Nucleus accumbens (tissue), 56 donors: ENCODE data around the gene SALL1.
A peak's percentile ranks its signal among the peaks of the same experiment; 100 is the strongest.

Source experiments
- DNase-seq, 56 donors: peaks; one replicate each; lab custom pipeline; 2025; lab: John Stamatoyannopoulos, UW

SALL1 gene

DNA sequence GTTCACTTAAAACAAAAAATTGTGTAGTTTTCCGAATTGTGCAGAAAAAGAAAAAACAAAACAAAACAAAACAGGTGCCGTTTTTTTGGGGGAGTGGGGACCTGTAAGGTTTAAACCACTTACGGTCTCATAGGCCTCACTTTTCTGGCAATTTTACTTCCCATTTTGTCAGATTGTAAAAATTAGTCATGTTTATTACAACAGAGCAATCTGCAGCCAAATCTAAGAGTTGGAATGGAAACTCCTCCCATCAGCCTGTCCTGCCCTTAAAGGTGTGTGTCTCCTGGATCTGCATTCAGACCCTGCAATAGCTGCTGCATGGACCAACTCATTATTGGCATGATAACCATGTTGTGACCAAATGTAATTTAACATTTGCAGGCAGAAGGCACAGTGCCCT is 8.2 kb upstream of the SALL1 start:
- no peak for DNase-seq

- no peak for DNase-seq
These were observed 6.6 kb upstream of the SALL1 start for GRCh38 chr16:51157698-51158097.

- no peak for DNase-seq
These were observed 5.7 kb upstream of the SALL1 start for GRCh38 chr16:51156807-51157200.

DNA sequence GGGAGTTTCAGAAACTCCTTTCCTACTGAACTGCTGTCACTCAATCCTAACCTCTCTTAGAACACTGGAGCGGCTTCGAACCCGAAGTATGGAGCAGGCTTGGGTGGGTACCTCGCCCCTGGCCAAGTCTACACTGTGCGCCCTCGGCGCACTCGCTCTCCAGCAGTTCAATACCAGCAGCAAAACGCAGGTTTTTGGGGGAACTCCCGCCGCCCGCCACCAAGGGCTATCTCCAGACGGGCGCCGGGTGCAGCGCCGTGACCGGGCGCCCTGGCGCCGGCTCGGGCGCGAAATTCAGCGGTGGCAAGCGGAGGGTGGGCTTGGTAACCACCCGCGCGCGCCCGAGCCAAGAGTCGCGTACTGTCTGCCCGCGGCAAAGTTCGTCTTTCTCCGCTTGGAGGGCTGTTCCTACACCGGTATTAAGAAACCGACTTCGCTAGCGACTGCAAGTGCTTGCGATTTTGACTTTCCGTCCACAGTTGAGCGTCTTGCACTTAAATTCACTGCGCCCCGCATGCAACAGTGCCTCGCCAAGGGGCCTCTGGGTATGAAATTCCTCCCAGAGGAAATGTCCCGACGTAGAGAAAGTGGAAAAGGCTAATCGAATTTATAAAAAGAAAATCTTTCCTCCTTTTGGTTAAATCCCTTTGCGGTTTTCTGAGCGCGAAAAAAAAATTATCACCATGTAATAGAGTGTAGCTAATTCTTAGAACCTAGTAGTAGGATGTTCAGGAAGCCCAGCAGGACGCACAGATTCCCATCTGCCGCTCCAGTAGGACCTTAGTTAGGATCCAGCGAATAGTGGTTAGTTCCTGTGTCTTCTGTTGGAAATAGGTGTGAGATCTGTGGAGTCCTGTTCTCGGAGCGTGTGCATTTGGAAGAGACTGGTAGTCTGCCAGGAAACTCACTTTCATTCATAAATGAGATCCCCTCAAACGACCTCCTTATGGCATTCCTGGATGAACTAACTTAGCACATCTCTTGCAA is 5.0 kb upstream of the SALL1 start:
- peak in 8 of 56 donors; percentile 20 to 62 (median 28) for DNase-seq

- peak in 13 of 56 donors; percentile 17 to 53 (median 33) for DNase-seq
These were observed 4.1 kb upstream of the SALL1 start for GRCh38 chr16:51155199-51155607.

- peak in 30 of 56 donors; percentile 20 to 60 (median 40) for DNase-seq
These were observed 3.5 kb upstream of the SALL1 start for GRCh38 chr16:51154271-51155171.

GRCh38 chr16:51153577-51154031 is 2.5 kb upstream of the SALL1 start:
- peak in 20 of 56 donors; percentile 13 to 66 (median 30) for DNase-seq

GRCh38 chr16:51152691-51153576 is 1.9 kb upstream of the SALL1 start:
- peak in 17 of 56 donors; percentile 32 to 82 (median 63) for DNase-seq

DNA sequence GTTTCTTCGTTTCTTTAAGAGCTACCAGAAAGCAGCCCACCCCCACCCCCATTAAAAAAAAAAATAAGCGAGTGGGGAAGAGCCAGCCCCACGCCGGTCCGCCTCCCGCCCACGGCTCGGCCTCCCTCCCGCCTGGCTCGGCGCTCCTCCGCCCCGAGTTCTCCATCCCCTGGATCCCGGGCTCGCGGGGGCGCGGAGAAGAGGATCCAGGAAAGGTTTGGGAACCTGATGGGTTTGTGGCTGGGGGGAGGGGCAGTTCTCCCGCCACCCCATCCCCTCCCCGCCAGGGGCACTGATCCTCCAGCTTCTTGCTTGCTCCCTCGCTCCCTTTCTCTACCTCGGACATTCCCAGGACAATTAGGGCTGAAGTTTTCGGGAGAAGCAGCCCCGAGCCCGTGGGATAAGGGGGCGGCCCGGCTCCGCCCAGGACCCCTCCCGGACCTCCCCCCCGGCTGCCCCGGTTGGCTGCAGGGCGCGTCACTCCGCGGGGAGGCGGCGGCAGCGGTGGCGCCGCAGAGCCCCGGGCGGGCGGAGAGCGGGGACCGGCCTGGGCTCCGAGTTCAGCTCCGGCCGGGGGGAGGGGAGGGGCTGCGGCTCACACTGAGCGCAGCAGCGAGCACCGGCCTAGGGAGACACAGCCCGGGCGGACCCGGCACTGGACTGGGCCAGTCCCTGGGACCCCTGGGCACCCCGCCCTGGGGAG is 1.0 kb upstream of the SALL1 start:
- DNase-seq: peak in 55 of 56 donors; percentile 43 to 95 (median 88)

DNA sequence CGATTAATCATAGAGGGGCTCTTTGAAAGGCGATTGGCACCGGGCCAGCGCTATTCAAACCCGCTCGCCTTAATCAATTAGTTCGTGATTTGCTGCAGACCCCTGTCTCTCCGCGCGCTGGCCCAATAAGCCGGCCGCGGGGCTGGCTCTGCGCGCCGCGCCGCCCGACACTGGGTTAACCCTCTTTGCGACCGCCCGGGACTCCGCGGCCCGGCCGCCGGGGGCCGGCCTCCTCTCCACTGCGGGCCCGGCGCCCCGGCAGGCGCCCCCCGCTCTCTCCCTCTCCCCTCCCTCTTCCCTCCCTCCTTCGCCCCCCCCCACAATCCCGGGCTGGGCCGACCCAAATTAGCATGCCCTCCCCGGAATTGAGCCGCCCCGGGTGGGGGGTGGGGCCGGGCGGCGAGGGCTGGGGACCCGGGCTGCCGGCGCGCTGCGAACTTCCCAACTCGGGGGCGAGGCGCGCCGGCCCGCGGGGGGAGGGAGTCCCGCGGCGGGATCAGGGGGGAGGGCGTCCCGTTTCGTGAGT is 428 bp upstream of the SALL1 start:
- DNase-seq: peak in 54 of 56 donors; percentile 42 to 98 (median 84)

DNA sequence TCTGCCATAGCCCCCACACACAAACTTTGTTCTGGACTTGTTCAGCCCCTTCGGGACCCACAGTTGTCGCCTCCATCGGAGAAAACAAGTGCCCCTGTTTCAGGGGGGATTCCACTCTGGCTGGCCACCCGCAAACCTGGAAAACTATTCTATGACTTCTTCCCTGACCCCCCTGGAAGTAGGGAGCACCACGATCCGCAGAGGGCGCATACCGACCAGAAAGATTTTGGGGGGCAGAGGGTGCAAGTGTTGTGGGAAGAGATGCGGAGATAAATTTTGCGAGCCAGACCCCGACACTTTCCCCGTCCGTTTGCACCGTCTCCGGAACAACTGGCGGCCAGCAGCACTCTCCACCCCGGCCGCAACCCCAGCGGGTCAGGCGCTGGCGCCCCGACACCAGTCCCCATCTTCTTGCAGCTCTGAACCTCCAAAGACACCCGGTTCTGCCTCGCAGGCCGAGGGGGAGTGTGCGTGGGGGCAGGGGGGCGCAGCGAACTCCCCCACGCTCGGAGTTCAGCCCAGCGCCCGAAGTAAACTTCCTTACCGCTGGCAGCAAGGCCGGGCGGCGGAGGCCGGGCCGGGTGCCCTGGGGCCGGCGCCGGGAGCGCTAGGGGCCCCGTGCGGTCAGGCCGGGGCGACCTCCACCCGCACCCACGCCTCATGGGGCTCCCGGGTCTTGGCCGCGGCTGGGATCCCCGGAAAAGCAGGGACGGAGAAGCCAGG is 744 bp downstream of the SALL1 start:
- peak in 9 of 56 donors; percentile 27 to 66 (median 51) for DNase-seq

- peak in 8 of 56 donors; percentile 27 to 58 (median 46) for DNase-seq
These were observed 1.3 kb downstream of the SALL1 start for GRCh38 chr16:51149721-51150164.

- DNase-seq: peak in 4 of 56 donors; percentile 20 to 45 (median 22)
These were observed 1.8 kb downstream of the SALL1 start for GRCh38 chr16:51149251-51149661.

- no peak for DNase-seq
These were observed 2.3 kb downstream of the SALL1 start for GRCh38 chr16:51148678-51149228.

GRCh38 chr16:51147776-51148677 is 3.0 kb downstream of the SALL1 start:
- DNase-seq: no peak

DNA sequence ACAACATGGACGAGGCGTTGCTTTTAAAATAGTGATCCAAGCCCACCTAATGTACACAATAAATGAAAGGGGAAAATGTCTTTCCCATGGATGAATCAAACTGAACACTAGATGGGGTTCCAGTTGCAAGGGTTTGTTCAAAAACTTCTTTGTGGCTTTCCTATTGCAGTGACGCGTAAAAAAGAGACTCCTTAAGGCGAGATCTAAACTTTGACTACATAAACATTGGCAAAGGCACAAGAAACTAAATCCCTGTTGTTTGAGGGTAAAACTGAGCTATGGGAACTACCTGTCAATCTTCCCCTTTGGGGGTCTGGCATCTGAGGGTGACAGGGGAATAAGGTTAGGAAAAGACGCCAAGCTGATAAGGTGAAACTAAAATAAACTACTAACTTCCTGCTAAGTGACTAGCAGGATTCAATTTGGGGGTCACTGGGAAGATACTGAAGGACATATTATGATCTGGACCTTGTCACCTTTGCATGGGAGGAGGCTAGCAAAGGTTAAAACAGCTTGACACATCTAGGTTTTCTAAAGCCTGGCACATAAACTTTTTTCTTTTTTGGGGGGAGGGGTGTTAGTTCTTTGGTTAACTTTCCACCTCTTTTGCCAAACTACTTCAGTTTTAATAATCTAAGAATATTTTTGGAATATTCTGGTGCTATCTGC is 4.7 kb downstream of the SALL1 start:
- no peak for DNase-seq
